AG10803 (cell line): ENCODE data around the gene OR10H5.
"Not testable (repeated sequence)": the region's sequence is repeated elsewhere in the genome, so short reads cannot be mapped to it uniquely, and the experiment has no call there.

Experiments used
- DNase-seq: peaks from one replicate; pipeline ENCODE4 v3.0.0; 2010; ENCODE audit warnings: low read depth
- H3K4me3 ChIP-seq: 2 replicates; pipeline ENCODE4 v1.5.1; 2011; ENCODE audit warnings: mild to moderate bottlenecking, low read length, control low read depth
- TF ChIP-seq, protein P1 (sequence below): conservative IDR thresholded peaks from 2 replicates; pipeline ENCODE4 v1.5.1; 2011; ENCODE audit warnings: mild to moderate bottlenecking, low read length, control low read depth, inconsistent platforms

OR10H5 gene

DNA sequence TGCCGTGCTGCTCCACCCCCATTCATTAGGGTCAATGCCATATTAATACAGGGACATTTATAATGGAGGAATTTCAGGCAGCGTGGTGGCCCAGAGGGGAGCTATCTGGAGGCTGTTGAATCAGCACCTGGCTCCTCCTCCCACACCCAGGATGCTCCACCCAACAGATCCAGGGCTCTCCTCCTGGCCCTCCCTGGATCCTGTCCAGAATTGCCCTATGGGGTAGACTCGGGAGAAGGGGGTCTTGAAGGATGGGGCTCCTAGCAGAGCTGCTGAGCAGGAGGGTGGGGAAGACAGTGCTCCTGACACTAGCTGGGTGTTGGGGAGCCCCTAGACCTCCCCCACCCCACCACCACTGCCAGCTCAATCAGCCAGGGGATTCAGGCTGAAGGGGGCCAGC is 5.2 kb upstream of the OR10H5 start:
- DNase-seq, result no peak
- H3K4me3 ChIP-seq, result no peak overlapping the region
- TF ChIP-seq, protein P1, sequence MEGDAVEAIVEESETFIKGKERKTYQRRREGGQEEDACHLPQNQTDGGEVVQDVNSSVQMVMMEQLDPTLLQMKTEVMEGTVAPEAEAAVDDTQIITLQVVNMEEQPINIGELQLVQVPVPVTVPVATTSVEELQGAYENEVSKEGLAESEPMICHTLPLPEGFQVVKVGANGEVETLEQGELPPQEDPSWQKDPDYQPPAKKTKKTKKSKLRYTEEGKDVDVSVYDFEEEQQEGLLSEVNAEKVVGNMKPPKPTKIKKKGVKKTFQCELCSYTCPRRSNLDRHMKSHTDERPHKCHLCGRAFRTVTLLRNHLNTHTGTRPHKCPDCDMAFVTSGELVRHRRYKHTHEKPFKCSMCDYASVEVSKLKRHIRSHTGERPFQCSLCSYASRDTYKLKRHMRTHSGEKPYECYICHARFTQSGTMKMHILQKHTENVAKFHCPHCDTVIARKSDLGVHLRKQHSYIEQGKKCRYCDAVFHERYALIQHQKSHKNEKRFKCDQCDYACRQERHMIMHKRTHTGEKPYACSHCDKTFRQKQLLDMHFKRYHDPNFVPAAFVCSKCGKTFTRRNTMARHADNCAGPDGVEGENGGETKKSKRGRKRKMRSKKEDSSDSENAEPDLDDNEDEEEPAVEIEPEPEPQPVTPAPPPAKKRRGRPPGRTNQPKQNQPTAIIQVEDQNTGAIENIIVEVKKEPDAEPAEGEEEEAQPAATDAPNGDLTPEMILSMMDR, result no peak

DNA sequence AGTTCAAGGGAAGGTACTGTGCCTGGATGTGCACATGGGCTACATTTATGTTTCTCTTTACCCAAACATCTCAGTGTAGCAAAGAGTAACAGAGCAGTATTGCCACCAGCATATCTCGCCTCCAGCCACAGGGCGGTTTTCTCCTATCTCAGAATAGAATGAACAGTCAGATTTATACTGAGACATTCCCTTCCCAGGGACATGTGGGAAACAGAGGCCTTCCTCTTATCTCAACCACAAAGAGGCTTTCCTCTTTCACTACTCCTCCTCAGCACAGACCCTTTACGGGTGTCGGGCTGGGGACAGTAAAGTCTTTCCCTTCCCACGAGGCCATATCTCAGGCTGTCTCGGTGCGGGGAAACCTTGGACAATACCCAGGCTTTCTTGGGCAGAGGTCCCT is 4.6 kb upstream of the OR10H5 start:
- DNase-seq, H3K4me3 ChIP-seq: not testable (repeated sequence)

DNA sequence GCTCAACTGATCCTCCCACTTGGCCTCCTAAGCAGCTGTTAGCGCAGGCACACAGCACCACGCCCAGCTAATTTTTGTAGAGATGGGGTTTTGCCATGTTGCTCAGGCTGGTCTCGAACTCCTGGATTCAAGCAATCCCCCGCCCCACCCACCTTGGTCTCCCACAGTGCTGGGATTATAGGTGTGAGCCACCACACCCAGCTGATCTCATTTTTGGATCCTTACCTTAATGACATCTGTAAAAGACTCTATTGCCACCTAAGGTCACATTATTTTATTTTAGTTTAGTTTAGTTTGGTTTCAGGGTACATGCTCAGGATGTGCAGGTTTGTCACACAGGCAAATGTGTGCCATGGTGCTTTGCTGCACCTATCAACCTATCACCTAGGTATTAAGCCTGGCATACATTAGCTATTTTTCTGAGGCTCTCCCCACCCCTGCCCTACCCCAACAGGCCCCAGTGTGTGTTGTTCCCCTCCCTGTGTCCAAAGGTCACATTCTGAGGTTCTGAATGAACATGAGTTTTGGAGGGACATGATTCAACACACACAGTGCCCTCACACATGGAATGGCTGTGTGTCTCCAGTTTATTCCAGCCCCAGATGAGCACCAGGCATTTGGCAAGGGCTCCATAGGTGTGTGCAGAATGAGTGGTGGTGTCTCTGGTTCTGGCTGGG is 1.3 kb downstream of the OR10H5 start:
- H3K4me3 ChIP-seq, result no peak overlapping the region
- no peak for DNase-seq
- TF ChIP-seq, protein P1, result no peak

DNA sequence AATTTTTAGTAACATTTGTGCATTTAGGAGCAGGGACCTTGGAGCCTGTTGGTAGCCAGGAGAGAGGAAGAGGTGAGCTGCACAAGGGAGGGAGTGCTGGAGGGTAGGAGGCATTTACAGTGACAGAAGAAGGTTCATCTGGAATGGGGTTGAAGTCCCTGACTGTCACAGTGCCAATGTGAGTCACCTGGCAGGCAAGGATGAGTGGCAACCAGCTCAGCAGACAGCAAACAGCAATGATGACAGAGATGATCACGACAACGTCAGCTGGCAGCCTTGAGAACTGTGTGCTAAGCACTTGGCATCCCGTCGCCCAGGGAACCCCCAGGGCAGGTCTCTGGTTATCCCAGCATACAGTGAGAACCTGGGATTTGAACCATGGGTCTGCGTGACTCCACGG is 2.6 kb downstream of the OR10H5 start:
- TF ChIP-seq, protein P1, result no peak
- DNase-seq, result no peak
- no peak overlapping the region for H3K4me3 ChIP-seq

DNA sequence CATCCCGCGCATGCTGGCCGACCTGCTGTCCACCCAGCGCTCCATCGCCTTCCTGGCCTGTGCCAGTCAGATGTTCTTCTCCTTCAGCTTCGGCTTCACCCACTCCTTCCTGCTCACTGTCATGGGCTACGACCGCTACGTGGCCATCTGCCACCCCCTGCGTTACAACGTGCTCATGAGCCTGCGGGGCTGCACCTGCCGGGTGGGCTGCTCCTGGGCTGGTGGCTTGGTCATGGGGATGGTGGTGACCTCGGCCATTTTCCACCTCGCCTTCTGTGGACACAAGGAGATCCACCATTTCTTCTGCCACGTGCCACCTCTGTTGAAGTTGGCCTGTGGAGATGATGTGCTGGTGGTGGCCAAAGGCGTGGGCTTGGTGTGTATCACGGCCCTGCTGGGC is 6.8 kb downstream of the OR10H5 start:
- H3K4me3 ChIP-seq, result not testable (repeated sequence)

DNA sequence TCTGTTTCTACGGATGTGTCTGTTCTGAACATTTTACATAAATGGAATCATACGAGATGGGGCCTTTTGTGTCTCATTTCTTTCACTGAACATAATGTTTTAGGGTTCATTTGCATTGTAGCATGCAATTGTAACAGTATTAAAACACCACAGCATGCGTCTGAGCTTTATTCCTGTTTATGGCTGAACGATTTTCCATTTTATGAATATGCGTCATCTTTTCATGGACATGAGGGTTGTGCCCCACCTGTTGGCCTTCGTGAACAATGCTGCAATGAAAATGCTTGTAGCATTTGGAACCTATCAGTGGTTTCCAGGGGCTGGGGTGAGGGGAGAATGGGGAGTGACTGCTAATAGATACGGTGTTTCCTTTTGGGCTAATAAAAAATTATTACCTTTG is 22.9 kb downstream of the OR10H5 start:
- TF ChIP-seq, protein P1, result no peak
- no peak overlapping the region for H3K4me3 ChIP-seq
- no peak for DNase-seq

More for the DNA sequence above, 6.8 kb downstream of the OR10H5 start:
- DNase-seq, result not testable (repeated sequence)

DNA sequence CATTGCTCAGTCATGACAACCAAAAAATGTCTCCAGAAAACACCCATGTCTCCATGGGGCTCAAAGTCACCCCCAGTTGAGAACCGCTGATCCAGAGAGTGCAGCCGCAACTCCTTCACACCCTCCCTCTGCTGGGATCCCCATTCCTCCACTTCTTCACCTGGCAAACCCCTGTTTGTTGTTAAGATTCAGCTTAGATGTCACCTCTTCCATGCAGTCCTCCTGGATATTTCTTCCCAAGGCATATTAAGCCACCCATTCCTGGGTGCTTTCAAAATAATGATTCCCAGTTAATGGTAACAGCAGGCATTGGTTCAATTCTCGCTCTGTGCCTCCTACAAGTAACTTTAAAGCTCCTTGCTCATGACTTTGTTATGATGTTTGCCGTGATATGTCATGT is 24.0 kb downstream of the OR10H5 start:
- TF ChIP-seq, protein P1, result no peak
- H3K4me3 ChIP-seq, result no peak overlapping the region
- no peak for DNase-seq

DNA sequence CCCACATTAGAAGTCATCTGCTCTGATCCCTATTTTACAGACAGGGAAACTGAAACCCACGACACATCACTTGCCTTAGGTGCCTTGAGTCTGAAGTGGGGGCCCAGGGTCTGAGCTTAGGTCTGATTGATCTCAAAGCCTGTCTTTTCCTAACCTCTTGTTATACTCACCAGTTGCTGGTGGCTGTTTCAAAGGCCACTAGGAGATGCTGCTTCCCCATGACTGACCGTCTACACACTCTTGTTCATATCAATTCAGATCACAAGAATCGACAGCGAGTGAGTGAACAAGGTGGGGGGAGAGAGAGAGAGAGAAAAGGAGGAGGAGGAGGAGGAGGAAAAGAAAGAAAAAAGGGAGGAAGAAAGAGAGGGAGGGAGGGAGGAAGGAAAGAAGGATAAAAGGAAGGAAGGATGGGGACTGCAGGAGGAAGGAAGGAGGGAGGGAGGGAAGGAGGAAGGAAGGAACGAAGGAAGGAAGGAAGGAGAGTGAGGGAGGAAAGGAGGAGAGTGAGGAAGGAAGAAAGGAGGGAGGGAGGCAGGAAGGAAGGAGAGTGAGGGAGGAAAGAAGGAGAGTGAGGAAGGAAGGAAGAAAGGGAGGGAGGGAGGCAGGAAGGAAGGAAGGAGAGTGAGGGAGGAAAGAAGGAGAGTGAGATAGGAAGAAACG is 24.7 kb downstream of the OR10H5 start:
- H3K4me3 ChIP-seq, result no peak overlapping the region
- DNase-seq, result peak; percentile 1
- TF ChIP-seq, protein P1, result peak; percentile 18; the same call in 1 of the 2 replicates
